ENCODE data around the gene MACROD2.

- TF ChIP-seq CTCF (IDR thresholded peaks at IDR 0.05) (no peak), POLR2A (IDR thresholded peaks at IDR 0.05) (no peak), POLR2AphosphoS5 (IDR thresholded peaks at IDR 0.05) (no peak)
Measured at GRCh38 chr20:14921513-14921912, 926.2 kb downstream of the MACROD2 start.
